Activated CD8-positive, alpha-beta memory T cell treated with anti-CD3 and anti-CD28 coated beads, Interleukin-2, amount 50 U/mL, for 4 hours (primary cell): ENCODE data around the gene DYNLRB1.
"Not testable (repeated sequence)": the region's sequence is repeated elsewhere in the genome, so short reads cannot be mapped to it uniquely, and the experiment has no call there.

ENCODE experiments used
- DNase-seq: peaks from one replicate; pipeline ENCODE4 v3.0.0-alpha.2; 2020

The DYNLRB1 gene

DNA sequence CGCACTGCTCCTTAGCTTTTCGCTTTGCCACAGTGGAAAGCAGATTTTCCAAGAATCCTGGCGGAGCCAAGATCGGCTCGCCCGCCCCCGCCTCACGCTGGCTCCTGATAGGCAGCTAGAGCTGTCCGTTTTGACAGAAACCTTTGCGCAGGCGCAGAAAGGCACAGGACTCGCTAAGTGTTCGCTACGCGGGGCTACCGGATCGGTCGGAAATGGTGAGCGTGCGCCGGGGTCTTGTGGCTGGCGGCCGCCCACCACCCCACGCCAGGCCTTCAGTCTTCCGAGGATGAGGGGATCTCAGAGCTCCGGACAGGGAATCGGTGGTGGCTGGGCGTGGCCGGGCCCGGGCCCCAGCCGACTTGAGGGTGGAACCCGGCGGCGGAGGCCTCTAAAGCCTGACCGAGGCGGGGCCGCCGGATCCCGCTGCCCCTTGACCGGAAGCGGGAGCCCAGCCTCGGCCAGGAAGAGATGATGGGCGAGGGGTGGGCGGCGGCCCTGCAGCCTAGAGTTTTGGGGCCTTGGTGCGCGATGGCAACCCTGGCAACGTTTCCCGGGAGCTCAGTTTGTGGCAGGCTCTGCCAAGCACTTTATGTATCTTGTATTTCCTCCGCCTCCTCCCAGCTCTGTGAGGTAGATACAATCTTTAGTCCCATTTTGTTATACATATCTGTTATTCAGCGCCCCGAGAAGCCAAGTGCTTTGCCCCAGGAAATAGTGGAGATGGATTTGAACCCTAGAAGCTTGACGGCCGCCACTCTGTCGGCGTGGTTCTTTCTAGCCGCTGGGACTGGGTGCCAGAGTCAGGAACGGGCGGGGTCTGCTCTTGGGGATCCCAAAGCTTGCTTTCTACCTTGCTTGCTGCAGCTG, at the start of gene DYNLRB1:
Gene DYNLRB1 (plus strand): TSS at position 176 of the 867 bp plus-strand sequence. CDS start 37 bp downstream, at position 213.
- peak; percentile 94 for DNase-seq

DNA sequence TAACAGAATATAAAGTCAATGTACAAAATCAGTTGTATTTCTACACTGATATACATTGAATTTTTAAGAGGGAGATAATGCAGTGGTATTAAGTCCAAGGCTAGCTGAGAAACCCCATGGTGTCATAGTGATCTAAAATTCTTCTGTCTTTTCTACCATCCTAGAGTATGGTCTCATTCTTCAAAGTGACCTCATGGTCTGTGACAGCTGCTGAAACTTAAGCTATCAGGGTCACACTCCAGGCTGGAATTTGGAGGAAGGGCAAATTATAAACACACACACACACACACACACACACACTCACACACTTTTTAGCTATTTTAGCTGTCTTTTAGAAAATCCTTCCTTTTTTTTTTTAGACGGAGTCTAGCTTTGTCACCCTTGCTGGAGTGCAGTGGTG, 47.3 kb upstream of the DYNLRB1 start:
- no peak for DNase-seq

DNA sequence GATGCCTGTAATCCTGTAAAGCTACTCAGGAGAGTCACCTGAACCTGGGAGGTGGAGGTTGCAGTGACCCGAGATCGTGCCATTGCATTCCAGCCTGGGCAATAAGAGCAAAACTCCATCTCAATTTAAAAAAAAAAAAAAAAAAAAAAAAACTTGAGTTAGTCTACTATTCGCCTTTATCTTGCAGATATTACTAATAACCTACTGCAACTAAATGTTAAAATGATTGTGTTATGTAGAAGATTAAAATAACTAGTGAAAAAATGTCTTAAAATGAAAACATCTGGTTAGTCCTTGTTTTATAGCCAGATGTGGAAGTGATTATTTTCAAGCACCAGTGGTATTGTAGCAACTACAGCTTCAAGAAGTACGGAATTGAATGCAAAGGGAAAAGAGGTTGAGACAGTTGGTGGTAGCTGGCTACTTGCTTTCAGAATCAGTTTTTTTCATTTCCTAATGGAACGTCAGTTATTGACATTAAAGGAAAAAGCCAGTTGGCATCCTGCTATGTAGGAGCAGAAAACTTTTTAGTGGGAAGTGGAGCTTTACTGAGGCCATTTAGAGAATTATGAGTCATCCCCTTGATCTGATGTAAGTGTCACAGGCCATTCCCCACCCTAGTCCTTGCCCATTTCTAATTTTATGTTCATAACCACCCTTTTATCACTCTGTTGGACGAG, 43.8 kb upstream of the DYNLRB1 start:
- DNase-seq: no peak

DNA sequence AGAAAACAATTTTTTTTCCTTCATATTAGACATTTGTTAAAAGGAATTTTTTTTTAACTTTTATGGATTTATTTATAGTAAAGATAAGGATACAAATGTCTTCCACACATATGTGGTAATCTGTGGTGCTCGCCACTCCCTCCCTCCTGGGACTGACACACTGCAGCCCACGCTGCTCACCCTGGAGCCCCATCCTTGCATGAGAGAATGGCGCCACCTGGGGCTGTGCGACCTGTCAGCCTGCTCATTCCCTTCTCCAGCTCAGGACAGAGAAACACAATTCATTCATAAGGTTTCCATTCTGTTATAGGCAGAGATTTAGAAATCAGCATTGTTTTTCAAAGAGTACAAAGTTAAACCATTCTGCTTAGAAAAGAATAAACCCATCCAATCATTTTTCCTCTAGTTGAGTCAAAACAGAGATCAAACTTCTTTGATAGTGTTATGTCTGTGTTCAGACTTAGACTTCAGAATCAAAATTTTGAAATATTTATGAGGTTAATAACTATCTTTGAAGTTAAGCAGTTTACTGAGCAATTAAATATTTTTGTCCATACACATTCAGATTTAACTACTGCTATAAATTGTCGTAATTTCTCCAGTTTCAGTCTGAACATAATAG, 42.8 kb upstream of the DYNLRB1 start:
- DNase-seq: peak; percentile 29

DNA sequence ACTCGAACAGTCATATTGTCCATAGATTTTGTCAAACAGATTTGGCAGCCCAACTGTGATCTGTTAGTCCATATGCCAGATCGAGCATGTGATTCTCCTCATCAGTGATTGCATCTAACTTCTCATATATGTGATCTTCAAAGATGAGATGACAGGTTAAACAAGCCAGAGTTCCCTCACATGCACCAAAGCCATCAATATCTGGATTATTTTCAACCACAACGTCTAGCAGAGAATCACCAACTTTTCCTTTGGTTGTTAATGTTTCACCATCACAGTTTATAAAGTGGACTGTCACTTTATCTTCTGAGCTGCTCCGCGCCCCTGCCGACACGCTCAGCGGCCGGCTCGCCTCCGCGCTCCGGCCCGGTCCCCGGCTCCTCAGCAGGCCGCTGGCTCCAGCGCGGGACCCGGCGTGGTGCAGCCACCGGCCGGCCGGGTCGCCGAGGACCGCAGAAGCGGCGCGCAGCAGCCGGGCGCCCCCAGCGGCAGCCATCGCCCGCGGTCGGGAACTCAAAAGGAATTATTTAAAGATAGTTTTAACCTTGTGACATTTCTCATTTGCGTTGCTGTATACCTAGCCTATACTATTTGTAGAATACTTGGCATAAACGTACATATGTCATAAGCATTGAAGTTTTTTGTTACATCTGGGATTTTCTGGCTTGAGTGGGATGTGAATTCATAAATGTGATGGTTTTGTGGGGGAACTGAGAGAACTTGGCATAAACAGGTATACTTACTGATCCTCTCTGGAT, 40.1 kb upstream of the DYNLRB1 start:
- DNase-seq: peak; percentile 41

DNA sequence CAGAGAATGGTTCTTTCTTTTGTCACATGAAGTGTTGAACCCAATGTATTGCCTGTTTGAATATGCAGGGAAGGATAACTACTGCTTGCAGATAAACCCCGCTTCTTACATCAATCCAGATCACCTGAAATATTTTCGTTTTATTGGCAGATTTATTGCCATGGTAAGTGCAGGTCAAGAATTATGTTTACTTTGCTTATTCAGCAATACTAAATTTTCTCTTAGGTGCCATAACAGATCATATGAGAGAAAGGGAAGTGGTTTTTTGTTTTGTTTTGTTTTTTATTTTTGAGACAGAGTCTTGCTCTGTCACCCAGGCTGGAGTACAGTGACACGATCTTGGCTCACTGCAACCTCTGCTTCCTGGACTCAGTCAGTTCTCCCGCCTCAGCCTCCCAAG, 36.6 kb upstream of the DYNLRB1 start:
- no peak for DNase-seq

DNA sequence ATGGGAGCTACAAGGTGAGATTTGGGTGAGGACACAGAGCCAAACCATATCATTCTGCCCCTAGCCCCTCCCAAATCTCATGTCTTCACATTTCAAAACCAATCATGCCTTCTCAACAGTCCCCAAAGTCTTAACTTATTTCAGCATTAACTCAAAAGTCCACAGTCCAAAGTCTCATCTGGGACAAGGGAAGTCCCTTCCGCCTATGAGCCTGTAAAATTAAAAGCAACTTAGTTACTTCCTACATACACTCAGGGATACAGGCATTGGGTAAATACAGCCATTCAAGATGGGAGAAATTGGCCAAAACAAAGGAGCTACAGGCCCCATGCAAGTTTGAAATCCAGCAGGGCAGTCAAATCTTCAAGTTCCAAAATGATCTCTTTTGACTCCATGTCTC, 34.1 kb upstream of the DYNLRB1 start:
- DNase-seq: not testable (repeated sequence)

DNA sequence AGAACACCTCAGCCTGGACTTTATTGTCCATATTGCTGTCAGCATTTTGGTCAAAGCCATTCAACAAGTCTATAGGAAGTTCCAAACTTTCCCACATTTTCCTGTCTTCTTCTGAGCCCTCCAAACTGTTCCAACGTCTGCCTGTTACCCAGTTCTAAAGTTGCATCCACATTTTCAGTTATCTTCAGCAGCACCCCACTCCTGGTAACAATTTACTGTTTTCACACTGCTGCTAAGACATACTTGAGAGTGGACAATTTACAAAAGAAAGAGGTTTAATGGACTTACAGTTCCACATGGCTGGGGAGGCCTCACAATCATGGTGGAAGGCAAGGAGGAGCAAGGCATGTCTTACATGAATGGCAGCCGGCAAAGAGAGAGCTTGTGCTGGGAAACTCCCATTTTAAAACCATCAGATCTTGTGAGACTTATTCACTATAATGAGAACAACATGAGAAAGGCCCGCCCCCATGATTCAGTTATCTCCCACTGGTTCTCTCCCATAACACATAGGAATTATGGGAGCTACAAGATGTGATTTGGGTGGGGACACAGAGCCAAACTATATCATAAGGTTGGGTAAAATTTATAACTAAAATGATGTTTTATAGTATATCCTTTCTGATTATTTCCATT, 32.5 kb upstream of the DYNLRB1 start:
- not testable (repeated sequence) for DNase-seq

DNA sequence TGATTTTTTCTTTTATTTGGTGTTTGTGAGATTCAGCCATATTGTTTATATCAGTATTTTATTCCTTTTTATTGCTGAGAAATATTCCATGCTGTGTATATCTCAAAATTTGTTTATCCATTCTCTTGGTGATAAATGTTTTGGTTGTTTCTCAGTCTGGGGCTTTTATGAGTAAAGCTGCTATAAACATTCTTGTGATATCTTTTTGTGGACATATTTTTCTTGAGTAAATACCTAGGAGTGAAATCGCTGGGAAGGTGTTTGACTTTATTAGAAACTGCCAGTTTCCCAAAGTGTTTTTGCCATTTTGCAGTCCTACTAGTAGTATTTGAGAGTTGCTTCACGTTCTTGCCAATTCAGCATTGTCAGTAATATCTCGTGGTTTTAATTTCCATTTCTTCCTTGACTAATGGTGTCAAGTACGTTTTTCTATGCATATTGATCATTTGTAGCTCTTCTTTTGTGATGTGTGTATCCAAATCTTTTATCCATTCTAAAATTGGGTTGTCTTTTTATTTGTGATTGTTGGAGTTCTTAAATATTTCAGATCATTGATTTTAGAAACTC, 31.1 kb upstream of the DYNLRB1 start:
- DNase-seq: no peak

DNA sequence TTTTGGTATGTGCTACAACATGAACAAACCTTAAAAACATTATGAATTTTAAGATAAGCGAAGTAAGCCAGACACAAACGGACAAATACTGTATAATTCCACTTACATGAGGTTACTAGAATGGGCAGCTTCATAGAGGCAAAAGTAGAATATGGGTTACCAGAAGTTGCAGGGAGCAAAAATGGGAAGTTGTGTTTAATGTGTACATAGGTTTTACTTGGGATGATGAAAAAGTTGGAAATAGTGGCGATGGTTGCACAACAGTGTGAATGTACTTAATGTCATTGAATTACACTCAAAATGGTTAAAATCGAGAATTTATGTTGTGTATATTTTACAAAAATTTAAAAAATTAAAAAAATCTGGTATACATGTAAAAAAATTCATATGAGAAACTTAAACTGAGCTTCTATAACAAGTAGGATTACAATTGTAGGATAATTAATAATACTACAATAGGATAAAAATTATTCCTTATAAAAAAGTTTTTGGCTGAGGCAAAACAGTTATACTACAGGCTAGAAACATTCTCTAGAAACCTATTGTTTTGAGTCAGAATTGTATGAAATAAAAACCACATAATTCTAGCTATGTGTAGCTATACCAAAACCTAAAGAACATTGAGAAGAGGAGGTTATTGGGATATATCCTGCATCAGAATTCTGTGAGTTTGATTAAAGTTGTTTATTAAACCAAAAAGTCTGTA, 24.8 kb upstream of the DYNLRB1 start:
- DNase-seq: no peak

DNA sequence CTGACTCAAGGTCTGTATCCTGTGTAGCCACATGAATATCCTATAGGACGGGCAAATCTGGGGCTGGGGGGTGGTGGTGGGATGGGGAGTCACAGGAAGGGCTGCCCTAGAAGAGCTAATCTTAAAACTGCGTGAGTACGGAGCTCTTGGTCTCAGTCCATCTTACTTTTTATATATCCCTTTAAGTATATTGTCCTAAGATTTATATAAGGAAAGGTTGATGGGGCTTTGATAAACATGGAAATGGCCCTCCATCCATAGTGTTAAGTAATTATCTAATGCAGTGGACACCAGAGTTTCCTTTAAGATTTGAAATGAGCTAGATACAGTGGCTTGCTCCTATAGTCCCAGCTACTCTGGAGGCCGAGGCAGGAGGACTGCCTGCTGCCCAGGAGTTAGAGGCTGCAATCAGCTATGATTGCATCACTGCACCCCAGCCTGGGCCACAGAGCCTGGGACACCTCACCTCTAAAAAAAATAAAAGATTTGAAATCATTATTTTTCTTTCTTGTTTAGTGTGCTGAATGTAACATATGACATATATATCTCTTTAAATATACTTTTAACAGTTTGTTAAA, 24.2 kb upstream of the DYNLRB1 start:
- DNase-seq: no peak

DNA sequence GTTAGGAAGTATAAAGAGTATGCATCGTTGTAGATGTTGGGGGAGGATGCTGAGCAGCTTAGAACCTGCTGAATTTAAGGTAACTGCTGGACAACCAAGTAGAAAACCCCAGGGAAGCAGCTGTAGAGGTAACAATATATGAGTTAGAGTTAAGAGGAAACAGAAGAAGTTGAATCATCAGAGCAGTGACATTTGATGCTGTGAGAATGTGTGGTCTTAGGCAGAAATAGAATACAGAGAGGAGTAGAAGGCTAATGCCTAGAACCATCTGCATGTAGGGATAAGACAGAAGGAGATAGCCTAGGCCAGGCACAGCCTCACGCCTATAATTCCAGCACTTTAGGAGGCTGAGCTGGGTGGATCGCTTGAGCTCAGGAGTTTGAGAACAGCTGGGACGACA, 22.6 kb upstream of the DYNLRB1 start:
- no peak for DNase-seq

DNA sequence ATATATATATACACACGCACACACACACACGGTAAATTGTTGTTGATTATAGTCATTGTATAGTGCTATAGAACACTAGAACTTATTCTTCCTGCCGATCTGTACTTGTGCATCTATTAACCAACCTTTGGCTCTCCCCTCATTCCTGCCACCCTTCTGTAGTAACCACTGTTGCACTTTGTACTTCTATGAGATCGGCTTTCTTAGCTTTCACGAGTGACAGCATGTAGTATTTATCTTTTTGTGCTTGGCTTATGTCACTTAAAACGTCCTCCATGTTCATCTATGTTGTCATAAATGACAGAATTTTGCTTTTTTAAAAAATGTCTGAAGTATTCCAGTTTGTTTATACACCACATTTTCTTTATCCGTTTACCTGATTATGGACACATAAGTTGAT, 20.9 kb upstream of the DYNLRB1 start:
- DNase-seq: no peak

DNA sequence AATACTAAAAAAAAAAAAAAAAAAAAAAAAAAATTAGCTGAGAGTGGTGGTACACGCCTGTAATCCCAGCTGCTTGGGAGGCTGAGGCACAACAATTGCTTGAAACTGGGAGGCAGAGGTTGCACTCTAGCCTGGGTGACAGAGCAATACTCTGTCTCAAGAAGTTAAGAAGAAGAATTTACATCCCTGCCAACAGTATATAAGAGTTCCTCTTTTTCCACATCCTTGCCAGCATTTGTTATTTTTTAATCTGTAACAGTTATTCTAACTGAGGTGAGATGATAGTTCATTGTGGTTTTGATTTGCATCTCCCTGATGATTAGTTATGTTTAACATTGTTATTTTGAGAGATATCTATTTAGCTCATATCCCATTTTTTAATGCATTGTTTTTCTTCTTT, 20.3 kb upstream of the DYNLRB1 start:
- no peak for DNase-seq

DNA sequence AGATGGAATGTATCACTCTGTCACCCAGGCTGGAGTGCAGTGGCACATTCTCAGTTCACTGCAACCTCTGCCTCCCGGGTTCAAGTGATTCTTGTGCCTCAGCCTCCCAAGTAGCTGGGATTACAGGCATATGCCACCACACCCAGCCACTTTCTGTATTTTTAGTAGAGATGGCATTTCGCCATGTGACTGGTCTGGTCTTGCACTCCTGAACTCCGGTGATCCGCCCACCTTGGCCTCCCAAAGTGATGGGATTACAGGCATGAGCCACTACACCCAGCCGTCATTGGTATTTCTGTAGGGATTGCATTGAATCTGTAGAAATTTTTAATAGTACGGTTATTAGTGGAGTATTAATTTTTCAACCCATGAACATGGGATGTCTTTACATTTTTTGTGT, 18.6 kb upstream of the DYNLRB1 start:
- DNase-seq: not testable (repeated sequence)

DNA sequence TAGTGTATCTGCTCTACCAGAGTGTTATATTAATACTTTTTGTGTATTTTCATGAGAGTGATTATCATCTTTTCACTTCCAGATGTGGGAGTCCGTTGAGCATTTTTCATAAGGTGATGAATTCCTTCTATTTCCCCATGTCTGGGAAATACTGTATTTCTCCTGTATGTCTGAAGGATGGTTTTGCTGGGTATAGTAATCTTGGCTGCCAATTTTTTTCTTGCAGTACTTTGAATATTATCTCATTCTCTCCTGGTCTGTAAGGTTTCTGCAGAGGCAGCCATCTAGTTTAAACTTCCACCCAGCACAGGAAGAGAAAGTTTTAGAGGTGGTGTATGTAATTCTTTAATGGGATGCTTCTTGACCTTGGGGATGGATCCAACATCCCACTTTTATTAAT, 15.4 kb upstream of the DYNLRB1 start:
- no peak for DNase-seq

DNA sequence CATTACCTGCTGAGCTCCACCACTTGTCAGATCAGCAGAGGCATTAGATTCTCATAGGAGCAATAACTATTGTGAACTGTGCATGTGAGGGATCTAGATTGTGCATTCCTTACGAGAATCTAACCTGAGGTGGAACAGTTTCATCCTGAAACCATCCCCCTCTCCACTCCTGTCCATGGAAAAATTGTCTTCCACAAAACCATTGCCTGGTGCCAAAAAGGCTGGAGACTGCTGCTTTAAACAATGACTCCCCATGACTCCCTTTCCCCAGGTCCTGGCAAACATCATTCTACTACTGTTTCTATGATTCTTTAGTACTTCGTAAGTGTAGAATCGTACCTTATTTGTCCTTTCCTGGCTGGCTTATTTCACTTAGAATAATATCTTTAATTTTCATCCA, 9.7 kb upstream of the DYNLRB1 start:
- DNase-seq: no peak

DNA sequence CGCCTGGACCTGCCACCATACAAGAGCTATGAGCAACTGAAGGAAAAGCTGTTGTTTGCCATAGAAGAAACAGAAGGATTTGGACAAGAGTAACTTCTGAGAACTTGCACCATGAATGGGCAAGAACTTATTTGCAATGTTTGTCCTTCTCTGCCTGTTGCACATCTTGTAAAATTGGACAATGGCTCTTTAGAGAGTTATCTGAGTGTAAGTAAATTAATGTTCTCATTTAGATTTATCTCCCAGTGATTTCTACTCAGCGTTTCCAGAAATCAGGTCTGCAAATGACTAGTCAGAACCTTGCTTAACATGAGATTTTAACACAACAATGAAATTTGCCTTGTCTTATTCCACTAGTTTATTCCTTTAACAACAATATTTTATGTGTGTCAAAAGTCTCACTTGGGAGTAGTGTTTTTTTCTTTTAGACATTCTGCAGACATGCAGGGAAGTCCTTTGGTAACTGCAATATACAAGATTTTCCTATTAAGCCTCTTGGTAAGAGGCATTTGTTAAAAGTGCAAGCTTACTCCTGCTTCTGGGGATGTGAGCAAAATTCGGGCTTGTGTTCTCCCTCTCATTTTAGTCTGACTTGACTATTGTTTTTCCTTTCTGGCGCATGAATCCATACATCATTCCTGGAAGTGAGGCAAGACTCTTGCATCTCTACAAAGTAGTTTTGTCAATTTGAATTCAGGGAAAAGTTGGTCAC, 8.4 kb upstream of the DYNLRB1 start:
- DNase-seq: no peak

DNA sequence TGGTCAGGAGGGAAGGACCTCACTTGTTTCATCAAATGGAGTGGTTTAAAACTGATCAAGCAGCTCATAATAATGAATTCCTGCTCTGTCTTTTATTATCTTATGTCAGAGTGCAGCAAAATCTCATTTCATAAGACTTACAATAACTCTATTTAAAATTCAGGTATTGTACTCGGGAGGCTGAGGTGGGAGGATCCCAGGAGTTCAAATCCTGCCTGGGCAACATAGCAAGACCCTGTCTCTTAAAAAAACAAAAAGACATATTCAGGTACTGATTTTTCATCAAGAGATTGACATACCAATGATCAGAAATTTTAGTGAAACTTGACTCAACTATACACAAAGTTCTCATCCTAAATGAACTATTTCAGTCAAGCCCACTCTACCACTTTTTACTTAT, 5.6 kb upstream of the DYNLRB1 start:
- DNase-seq: no peak

DNA sequence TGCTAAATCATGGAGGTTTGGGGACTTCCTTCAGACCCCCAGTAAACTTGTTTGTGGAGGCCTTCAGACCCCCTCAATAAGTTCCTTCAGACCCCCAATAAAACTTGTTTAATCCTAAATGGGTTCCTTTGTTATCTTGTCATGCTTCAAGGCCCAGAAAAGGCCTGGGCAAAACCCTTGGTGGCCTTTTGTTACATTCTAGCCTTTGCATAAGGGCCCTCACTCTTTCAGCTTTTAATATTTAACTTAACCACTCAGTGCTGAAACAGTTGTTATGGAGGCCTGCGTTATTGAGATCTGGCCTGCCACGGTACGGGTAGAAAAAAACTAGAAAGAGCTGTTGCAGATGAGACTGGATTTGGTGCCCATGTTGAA, 4.3 kb upstream of the DYNLRB1 start:
- no peak for DNase-seq
